ENCODE results near the gene ANKRD53.

The ANKRD53 gene

DNA sequence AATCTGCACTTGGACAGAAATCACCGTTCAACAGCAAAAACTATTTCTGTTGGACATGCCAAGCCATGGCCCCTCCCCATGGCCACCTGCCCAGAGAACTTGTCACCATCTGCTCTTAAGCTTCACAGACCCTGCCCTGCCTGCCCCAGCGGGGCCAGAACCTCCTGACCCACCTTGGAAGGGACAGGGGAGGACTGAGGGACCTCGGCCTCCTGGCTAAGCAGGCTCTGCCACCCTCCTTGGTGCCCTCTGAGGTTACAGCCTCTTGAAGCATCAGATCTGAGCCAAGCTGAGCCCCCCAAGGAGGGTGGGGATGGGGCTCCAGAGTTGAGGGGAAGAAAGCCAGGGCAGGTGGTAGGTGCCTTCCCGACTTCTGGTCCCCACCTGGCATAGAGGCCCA lies 9.7 kb downstream of the ANKRD53 start:
- no peaks in the 10 kb centered on the region for H3K27me3 ChIP-seq (ENCODE audit: insufficient read depth, low read length, poor library complexity, severe bottlenecking)
- H3K9me2 ChIP-seq (replicated peaks; ENCODE audit: low read depth, low read length), result no peaks in the 10 kb centered on the region
- no peak overlapping the region for H3K9ac ChIP-seq (ENCODE audit: low read depth, low read length, poor library complexity, severe bottlenecking)
- no peak overlapping the region for H3K4me3 ChIP-seq (ENCODE audit: low read length, poor library complexity, severe bottlenecking)
- peaks cover 57% of the 10 kb centered on the region for H3K36me3 ChIP-seq (ENCODE audit: insufficient read depth, low read length)
- H3K79me2 ChIP-seq (ENCODE audit: insufficient read depth, low read length), result peaks cover 30% of the 10 kb centered on the region
- no peak overlapping the region for H3K4me2 ChIP-seq (ENCODE audit: low read depth, low read length, poor library complexity, severe bottlenecking)
- no peaks in the 10 kb centered on the region for H3F3A ChIP-seq (ENCODE audit: low read depth)
- H4K20me1 ChIP-seq (ENCODE audit: insufficient read depth, low read length, poor library complexity, severe bottlenecking), result peaks cover 14% of the 10 kb centered on the region
- no peaks in the 10 kb centered on the region for H3K9me3 ChIP-seq (ENCODE audit: insufficient read depth, low read depth, low read length)
- no peak overlapping the region for H2AFZ ChIP-seq (ENCODE audit: low read length)
- peaks cover 13% of the 10 kb centered on the region for H3K4me1 ChIP-seq (ENCODE audit: insufficient read depth, low read length, poor library complexity, severe bottlenecking)
- TF ChIP-seq, protein P1, sequence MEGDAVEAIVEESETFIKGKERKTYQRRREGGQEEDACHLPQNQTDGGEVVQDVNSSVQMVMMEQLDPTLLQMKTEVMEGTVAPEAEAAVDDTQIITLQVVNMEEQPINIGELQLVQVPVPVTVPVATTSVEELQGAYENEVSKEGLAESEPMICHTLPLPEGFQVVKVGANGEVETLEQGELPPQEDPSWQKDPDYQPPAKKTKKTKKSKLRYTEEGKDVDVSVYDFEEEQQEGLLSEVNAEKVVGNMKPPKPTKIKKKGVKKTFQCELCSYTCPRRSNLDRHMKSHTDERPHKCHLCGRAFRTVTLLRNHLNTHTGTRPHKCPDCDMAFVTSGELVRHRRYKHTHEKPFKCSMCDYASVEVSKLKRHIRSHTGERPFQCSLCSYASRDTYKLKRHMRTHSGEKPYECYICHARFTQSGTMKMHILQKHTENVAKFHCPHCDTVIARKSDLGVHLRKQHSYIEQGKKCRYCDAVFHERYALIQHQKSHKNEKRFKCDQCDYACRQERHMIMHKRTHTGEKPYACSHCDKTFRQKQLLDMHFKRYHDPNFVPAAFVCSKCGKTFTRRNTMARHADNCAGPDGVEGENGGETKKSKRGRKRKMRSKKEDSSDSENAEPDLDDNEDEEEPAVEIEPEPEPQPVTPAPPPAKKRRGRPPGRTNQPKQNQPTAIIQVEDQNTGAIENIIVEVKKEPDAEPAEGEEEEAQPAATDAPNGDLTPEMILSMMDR (conservative IDR thresholded peaks at IDR 0.05; ENCODE audit: low read length), result no peak
- no peak for TF ChIP-seq EZH2phosphoT487 (IDR thresholded peaks at IDR 0.05; ENCODE audit: borderline replicate concordance)

DNA sequence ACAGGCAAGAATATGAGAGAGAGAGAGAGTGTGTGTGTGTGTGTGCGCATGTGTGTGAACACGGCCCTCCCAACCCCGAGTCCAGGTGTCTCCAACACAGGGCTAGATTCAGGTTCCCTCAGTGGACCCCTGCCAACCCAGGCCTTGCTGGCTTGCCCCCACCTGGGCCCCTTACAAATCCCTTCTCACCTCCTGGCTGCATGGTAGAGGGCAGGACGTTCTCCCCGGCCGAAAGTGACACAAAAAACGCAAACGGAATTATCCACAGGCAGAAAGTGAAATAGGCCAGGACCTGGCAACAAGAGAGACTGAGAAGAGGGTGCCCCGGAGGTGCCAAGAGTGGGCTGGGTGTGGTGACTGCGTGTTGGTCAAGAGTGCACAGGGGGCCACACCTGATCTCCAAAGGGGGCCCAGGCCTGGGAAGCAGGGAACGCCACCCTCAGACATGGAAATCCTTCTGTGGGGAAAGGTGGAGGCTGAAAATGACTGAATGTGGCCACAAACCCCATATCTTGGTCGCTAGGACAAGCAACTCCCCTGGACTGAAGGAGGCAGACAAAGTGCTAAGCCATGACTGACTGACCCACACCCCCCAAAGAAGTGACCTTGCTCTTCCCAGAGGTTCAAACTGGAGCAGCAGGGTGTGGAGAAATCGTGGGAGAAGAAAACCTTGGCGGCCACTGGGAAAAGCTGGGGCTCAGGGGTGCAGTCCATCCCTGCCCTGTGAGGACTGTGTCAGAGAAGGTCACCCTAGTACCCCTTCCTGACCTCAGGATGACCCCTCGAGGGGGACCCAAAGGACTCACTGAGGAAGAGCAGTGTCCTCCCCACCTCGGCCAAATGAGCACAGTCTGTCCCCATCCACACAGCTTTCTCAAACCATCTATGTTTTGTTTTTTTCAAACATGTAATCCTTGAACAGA lies 10.6 kb downstream of the ANKRD53 start:
- Histone ChIP-seq H4K20me1 (ENCODE audit: insufficient read depth, low read length, poor library complexity, severe bottlenecking) (peaks cover 22% of the 10 kb centered on the region), H3K4me3 (ENCODE audit: low read length, poor library complexity, severe bottlenecking) (no peak overlapping the region), H2AFZ (ENCODE audit: low read length) (no peak overlapping the region), H3K4me2 (ENCODE audit: low read depth, low read length, poor library complexity, severe bottlenecking) (no peak overlapping the region), H3K9ac (ENCODE audit: low read depth, low read length, poor library complexity, severe bottlenecking) (no peak overlapping the region), H3K4me1 (ENCODE audit: insufficient read depth, low read length, poor library complexity, severe bottlenecking) (peaks cover 21% of the 10 kb centered on the region), H3K27me3 (ENCODE audit: insufficient read depth, low read length, poor library complexity, severe bottlenecking) (no peaks in the 10 kb centered on the region), H3K79me2 (ENCODE audit: insufficient read depth, low read length) (peaks cover 39% of the 10 kb centered on the region), H3K9me3 (ENCODE audit: insufficient read depth, low read depth, low read length) (no peaks in the 10 kb centered on the region), H3K9me2 (replicated peaks; ENCODE audit: low read depth, low read length) (no peaks in the 10 kb centered on the region), H3F3A (ENCODE audit: low read depth) (no peaks in the 10 kb centered on the region), H3K36me3 (ENCODE audit: insufficient read depth, low read length) (peaks cover 57% of the 10 kb centered on the region)
- no peak for TF ChIP-seq EZH2phosphoT487 (IDR thresholded peaks at IDR 0.05; ENCODE audit: borderline replicate concordance)
- TF ChIP-seq, protein P1 (conservative IDR thresholded peaks at IDR 0.05; ENCODE audit: low read length), result no peak

DNA sequence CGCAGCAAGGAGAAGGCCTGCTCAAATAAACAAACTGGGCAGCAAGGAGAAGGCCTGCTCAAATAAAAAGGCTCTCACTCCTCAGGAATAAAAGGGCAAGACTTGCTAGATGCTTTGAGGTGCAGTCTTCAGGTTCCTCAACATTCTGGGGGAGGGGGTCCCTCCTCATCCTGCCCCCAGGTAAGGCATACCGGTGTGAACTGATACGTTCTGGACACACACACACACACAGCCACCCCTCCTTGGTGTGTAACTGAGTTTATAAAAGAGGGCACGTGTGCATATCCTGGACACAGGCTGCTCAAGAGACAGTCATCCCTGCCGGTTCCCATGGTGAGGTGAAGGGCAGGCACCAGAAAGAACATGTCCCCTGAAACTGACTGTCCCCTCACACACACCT lies 11.8 kb downstream of the ANKRD53 start:
- Histone ChIP-seq H2AFZ (ENCODE audit: low read length) (no peak overlapping the region), H3K9me2 (replicated peaks; ENCODE audit: low read depth, low read length) (no peaks in the 10 kb centered on the region), H3F3A (ENCODE audit: low read depth) (no peaks in the 10 kb centered on the region), H3K4me1 (ENCODE audit: insufficient read depth, low read length, poor library complexity, severe bottlenecking) (peaks cover 25% of the 10 kb centered on the region), H3K9ac (ENCODE audit: low read depth, low read length, poor library complexity, severe bottlenecking) (no peak overlapping the region), H4K20me1 (ENCODE audit: insufficient read depth, low read length, poor library complexity, severe bottlenecking) (peaks cover 27% of the 10 kb centered on the region), H3K79me2 (ENCODE audit: insufficient read depth, low read length) (peaks cover 45% of the 10 kb centered on the region), H3K9me3 (ENCODE audit: insufficient read depth, low read depth, low read length) (no peaks in the 10 kb centered on the region), H3K27me3 (ENCODE audit: insufficient read depth, low read length, poor library complexity, severe bottlenecking) (no peaks in the 10 kb centered on the region), H3K36me3 (ENCODE audit: insufficient read depth, low read length) (peaks cover 57% of the 10 kb centered on the region), H3K4me2 (ENCODE audit: low read depth, low read length, poor library complexity, severe bottlenecking) (no peak overlapping the region), H3K4me3 (ENCODE audit: low read length, poor library complexity, severe bottlenecking) (no peak overlapping the region)
- TF ChIP-seq, protein P1 (conservative IDR thresholded peaks at IDR 0.05; ENCODE audit: low read length), result no peak
- no peak for TF ChIP-seq EZH2phosphoT487 (IDR thresholded peaks at IDR 0.05; ENCODE audit: borderline replicate concordance)

Measured in Loucy (cell line).